Occipital lobe (tissue), 2 donors: ENCODE measurements around the gene MAD1L1. TPM values are rescaled to one million over a fixed set of nuclear protein-coding genes. Genes with fewer than 3 reads are reported as not detected.

Experiments used
- DNase-seq: peaks from one replicate; lab custom pipeline; 2025; lab: John Stamatoyannopoulos, UW
- total RNA-seq: library from RNA; depleted of rRNA; stranded (reverse); fragments of >200 nt; gene quantifications from one replicate; pipeline ENCODE4 v1.2.3, GENCODE V29; 2014

The MAD1L1 gene
- total RNA-seq, 1 donor from 2014 or later, result 24.2 TPM

GRCh38 chr7:1901431-1902210, 331.1 kb downstream of the MAD1L1 start:
- no peak for DNase-seq

GRCh38 chr7:1900847-1901246, 331.9 kb downstream of the MAD1L1 start:
- DNase-seq, result no peak

- no peak for DNase-seq
Observed at GRCh38 chr7:1899951-1900762, 332.6 kb downstream of the MAD1L1 start.

GRCh38 chr7:1899196-1899595, 333.5 kb downstream of the MAD1L1 start:
- DNase-seq, result no peak

GRCh38 chr7:1898628-1899185, 334.0 kb downstream of the MAD1L1 start:
- DNase-seq, result no peak

GRCh38 chr7:1897861-1898627, 334.7 kb downstream of the MAD1L1 start:
- DNase-seq, result no peak

- no peak for DNase-seq
Observed at GRCh38 chr7:1897076-1897860, 335.5 kb downstream of the MAD1L1 start.

GRCh38 chr7:1895664-1896515, 336.9 kb downstream of the MAD1L1 start:
- DNase-seq, result no peak

GRCh38 chr7:1894906-1895663, 337.7 kb downstream of the MAD1L1 start:
- DNase-seq, result no peak

GRCh38 chr7:1894313-1894900, 338.3 kb downstream of the MAD1L1 start:
- DNase-seq, result no peak

GRCh38 chr7:1893451-1893850, 339.3 kb downstream of the MAD1L1 start:
- DNase-seq, result no peak

- DNase-seq, result no peak
Observed at GRCh38 chr7:1893036-1893435, 339.7 kb downstream of the MAD1L1 start.

- DNase-seq, result no peak
Observed at GRCh38 chr7:1892011-1892965, 340.5 kb downstream of the MAD1L1 start.

- no peak for DNase-seq
Observed at GRCh38 chr7:1890289-1891235, 342.2 kb downstream of the MAD1L1 start.

GRCh38 chr7:1889556-1890181, 343.1 kb downstream of the MAD1L1 start:
- DNase-seq, result no peak

- DNase-seq, result no peak
Observed at GRCh38 chr7:1889091-1889490, 343.7 kb downstream of the MAD1L1 start.
